ENCODE measurements around the gene FAM114A2.
"Not testable (repeated sequence)": the region's sequence is repeated elsewhere in the genome, so short reads cannot be mapped to it uniquely, and the experiment has no call there.

Gene FAM114A2

GRCh38 chr5:154038707-154039457, at the start of gene FAM114A2, which contains the start of gene MFAP3:
Gene FAM114A2 (minus strand): TSS chr5:154038910. CDS start chr5:154034953, 3,957 bp downstream.
Gene MFAP3 (plus strand): TSS chr5:154038967. CDS start chr5:154049723, 10,756 bp downstream.
- peak; percentile 88 to 89 for DNase-seq

- DNase-seq = no peak
Observed at GRCh38 chr5:154087260-154087659, 48.5 kb upstream of the FAM114A2 start.

DNA sequence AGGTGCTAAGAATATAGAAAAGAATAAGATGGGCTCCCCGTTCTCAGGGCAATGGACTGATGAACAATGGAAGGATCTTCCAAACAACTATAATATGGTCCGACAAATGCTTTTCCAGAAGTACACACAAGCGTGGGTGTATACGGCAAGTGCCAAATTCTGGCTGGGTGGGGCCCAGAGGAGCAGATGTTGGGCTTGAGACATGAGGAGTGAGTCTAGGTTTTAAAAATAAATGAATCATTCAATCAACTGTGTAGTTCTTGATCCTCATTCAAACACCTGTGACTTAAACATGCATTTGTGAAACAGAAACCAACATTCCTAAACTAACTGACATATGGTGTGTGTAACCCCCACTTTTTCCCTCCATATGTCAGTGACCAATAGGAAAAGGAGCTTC, 47.9 kb upstream of the FAM114A2 start:
- DNase-seq = no peak

DNA sequence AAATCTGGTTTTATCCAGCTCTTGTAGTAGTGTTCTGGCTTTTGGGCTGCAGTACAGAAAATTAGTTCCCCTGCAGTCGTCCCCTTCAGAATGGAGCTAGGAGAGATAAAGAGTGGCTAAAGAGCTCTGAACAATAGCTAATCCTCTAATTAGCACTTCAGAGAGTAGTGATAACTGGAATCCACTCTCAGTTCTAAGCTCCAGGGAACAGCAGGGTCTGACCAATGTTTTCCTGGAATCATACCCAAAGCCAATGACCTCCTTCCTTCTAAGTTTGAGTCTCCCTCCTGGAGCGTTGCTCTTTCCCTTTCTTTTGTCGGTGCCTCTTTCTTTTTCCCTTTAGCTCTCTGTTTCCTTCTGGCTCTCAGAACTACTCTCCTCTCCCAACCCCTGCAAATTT, 47.4 kb upstream of the FAM114A2 start:
- DNase-seq = no peak

DNA sequence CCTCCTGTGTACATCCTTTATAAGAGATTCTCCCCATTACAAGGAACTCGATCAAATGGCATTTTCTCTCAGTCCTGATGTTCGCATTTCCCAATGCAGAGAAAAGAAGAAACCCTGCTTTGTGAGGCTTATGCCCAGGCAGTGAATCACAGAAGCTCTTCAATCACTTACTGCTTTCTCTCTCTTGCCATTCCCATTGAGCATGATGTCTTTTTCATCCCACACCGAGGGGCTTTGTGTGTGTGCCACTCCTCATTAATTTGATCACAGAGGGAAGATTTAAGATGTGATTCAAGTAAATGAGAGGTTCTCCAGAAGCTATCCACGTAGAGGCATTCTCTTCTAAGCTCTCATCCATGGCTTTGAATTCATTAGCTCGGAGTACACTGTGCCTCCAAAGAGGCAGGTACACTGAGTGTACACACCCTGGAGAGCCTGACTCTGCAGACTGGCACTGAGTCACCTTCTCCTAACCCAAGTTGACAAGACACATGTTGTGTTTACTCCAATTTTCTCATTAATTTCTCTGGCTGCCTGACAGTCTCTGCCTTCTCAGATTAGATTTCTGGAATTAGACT, 45.4 kb upstream of the FAM114A2 start:
- no peak for DNase-seq

- DNase-seq = no peak
Observed at GRCh38 chr5:154081246-154081645, 42.5 kb upstream of the FAM114A2 start.

GRCh38 chr5:154078272-154078671, 39.6 kb upstream of the FAM114A2 start:
- no peak for DNase-seq

- no peak for DNase-seq
Observed at GRCh38 chr5:154077696-154078095, 39.0 kb upstream of the FAM114A2 start.

- DNase-seq = no peak
Observed at GRCh38 chr5:154076240-154076922, 37.7 kb upstream of the FAM114A2 start.

DNA sequence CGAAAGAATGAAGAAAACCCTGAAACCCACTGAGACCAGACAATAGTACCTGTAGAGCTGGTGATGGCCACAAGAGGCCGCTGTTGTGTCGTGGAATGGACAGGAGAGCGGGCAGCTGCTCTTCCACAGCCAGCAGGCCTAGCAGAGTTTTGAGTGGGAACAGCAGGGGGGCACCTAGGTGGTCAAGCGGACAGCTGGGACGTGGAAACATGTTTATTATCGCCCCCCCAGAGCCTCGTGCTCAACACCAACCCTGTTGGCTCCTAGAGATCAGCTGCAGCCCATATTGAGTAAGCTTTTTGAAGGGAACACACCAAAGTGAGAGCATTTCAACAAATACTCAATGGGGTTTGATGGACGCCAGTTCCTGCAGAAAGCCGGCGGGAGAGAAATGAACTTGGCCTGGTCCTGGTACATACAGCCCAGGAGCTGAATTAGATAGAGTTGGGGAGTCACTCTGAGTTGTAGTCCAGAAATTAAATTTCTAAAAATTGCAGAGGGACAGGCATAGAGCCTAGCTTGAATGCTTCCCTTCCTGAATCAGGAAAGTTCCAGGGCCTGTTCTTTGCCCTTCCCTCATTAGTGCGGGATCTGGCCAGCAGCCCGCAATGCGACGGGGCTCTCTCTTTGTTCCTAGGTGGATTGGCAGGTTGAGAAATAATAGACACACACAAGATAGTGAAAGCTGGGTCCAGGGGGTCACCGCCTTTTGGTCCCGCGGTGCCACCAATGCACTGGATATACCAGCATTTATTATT, 33.9 kb upstream of the FAM114A2 start:
- peak; percentile 79 to 83 for DNase-seq

DNA sequence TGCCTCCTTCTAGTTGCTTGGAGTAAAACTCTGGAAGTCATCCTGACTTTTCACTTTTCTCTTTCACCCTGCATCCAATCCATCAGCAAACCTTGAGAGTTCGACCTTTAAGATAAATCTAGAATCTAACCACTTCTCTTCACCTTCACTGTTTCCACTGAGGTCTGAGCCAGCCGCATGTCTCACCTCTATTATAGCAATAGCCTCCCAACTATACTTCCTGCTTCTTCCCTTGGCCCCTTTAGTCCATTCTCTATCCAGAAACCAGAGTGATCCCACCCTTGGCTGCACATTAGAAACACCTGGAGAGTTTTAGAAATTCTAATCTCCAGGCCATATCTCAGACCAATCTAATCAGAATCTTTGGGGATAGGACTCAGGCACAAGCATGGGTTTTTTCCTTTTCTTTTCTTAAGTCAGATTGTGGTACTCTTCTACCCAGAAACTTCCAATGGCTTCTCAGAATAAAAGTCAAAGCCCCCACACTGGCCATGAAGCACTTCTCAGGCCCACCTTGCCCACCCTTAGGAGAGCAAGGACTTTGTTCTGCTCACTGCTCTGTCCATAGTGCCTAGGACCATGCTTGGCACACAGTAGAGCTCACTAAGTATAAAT, 33.2 kb upstream of the FAM114A2 start:
- no peak for DNase-seq

DNA sequence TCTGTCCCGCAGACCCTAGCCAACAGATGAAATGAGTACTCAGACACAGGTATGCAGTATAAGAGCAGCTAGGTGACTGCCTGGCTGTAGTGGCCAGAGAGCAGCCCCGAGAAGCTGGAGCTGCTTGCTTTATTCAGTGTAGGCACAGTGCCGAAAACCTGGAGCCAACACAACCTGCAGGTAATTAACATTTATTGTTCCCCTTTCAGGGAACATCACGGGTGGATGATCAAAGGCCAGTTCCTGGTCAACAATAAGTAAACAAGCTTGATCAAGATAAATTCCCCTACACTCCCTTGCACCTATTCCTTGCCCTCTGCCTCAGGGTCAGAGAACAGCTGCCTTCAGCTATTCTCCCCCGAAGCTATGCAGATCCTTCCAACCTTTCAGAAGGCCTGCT, 31.1 kb upstream of the FAM114A2 start:
- not testable (repeated sequence) for DNase-seq

DNA sequence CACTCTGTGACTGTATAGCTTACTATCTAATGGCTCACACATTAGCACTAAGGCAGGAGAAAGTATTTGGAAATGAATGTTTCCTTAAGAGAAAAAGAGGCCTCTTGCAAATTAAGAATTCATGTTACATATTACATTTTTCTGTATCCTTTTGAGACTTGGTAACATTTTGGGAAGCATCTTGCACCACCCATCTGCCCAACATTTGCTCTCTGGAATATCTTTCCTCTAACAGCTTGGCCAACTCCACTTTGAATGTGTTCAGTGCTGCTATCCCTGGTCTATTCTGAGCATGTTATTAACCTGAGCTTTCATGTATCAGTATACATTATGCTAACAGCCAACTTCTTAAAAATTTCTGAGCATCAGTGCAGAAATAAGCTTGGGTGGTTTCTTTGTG, 27.3 kb upstream of the FAM114A2 start:
- no peak for DNase-seq

DNA sequence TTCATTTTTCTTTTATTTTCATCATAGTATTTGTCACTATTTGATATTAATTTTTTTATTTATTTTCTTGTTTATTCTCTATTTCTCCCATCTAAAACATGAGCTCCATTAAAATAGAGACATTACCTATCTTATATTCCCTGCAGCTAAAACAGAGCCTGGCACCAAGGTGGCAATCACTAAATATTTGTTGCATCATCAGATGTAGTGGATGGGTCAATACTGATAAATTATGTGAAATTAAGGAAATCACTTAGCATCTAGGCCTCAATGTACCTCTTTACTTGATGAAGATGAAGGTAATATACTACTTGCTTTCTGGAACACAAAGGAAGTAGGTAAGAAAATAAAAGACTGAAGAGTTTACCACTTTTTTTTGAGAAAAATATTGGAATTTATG, 24.7 kb upstream of the FAM114A2 start:
- no peak for DNase-seq

- no peak for DNase-seq
Observed at GRCh38 chr5:154060606-154061005, 21.9 kb upstream of the FAM114A2 start.

GRCh38 chr5:154059583-154059982, 20.9 kb upstream of the FAM114A2 start:
- no peak for DNase-seq

GRCh38 chr5:154059039-154059430, 20.3 kb upstream of the FAM114A2 start:
- DNase-seq = no peak

DNA sequence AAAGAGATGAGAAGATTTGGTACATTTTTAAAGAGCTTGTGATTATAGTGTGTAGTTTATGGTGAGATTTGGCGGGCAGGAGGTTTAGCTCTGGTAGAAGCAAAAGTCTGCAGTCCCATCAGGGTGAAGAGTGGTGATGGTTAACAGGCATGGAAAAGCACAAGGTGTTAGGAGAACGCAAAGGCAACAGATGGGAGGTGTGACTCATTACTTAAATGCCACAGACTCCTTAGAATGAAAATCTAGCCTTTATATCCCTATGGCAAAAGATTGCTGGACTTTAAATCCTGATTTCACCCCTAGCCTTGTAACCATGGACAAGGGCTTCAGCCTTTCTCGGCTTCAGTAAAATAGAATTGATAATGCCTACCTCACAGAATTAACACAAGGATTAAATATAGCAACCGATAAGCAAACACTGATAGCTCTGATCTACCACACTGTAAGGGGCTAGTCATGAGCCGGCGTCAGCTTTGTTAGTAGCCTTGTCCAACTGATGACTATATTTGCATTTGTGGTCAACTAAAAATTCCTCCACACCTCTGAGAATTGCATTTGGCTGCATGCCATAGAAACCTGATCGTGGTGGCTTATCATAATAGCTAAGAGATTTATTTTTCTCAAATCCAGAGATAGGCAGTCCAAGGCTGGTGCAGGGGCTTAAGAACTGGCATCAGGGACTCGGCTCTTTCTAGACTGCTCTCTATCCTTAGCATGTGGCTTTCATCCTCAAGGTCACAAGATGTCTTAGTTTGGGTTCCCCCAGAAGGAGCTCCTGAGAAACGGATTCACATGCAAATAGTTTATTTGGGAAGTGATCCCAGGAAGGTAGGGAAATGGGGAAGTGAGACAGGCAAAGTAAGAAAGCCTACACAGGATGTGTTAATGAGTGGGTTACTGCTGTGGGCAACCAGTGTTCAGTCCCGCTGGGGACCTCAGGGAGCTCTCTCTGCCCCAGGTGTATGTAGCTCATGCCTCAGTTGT, 19.6 kb upstream of the FAM114A2 start:
- DNase-seq = no peak

DNA sequence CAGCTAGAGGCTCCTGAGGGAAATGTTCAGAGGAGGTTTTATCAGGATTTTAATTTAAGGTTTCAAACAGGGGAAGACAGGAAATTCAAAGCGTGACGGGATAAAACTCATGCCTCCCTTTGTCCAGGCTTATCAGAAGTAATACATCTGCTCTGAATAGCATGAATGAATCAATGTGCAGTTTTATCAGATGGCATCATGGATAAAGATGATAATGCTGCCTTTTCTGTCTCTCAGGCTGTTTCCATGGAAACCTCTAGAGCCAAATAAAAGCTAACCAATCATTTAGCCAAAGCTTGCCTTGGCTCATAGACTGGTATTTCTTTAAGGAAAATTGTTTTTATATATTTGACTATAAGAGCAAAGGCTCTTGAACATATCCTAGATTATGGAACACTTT, 16.5 kb upstream of the FAM114A2 start:
- DNase-seq = no peak

GRCh38 chr5:154053468-154053867, 14.8 kb upstream of the FAM114A2 start:
- DNase-seq = no peak

DNA sequence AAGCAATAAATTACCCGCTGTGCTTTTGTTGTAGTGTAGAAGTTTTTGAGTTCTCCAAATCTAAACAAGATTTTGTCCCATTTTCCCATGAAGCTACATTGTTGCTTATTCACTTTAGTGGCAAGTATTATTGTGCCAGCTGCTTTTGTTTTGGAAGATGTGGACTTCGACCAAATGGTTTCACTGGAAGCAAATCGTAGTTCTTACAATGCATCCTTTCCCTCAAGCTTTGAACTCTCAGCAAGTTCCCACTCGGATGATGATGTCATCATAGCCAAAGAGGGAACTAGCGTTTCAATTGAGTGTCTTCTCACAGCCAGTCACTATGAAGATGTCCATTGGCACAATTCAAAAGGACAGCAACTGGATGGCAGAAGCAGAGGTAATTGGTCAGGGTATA, 10.9 kb upstream of the FAM114A2 start:
- no peak for DNase-seq

DNA sequence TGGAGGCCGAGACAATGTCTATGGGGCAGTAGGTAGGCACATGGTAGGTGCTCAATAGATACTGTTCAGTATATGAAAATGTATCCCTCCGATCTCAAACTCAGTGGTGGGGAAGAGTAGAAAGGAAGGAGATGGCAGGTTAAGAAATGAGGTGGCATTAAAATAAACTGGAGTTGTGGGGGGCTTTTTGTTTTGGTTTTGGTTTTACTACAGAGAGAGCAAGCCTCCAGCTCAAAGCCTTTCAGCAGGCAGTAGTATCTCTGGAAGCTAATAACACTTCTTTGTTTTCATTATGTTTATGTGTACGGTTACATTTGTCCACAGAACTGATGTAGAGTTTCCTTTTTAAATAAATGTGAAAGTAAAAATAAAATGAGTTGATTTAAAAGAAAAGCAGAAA, 8.6 kb upstream of the FAM114A2 start:
- DNase-seq = no peak

All from CD4-positive, alpha-beta T cell treated with Interleukin-1 beta for 1 hour (primary cell).